Uterus (tissue), 4 donors: ENCODE results near the gene ZNF107. TPM values are rescaled to one million over a fixed set of nuclear protein-coding genes. Genes with fewer than 3 reads are reported as not detected.

Source experiments
- DNase-seq, 2 donors: peaks; one replicate each; pipeline ENCODE4 v3.0.0-alpha.2; 2019 to 2020
- H3K27ac ChIP-seq, 2 donors: fragments of 200-600 bp; sonication (generic); 1 replicate in 1 of 2; 2 replicates in 1 of 2; pipeline ENCODE4 v1.5.1; 2016 to 2018
- H3K27me3 ChIP-seq, 2 donors: fragments of 200-600 bp; sonication (generic); one replicate each; pipeline ENCODE4 v1.5.1; 2018 to 2019; ENCODE audit warnings: control low read depth in 1 of 2
- H3K36me3 ChIP-seq, 2 donors: fragments of 200-600 bp; sonication (generic); one replicate each; pipeline ENCODE4 v1.5.1; 2019; ENCODE audit warnings: control low read depth in 1 of 2
- H3K4me1 ChIP-seq, 2 donors: fragments of 200-600 bp; sonication (generic); one replicate each; pipeline ENCODE4 v1.5.1; 2018 to 2019; ENCODE audit warnings: control low read depth in 1 of 2
- H3K4me3 ChIP-seq, 2 donors: fragments of 200-600 bp; sonication (generic); 1 replicate in 1 of 2; 2 replicates in 1 of 2; pipeline ENCODE4 v1.5.1; 2018 to 2019; ENCODE audit warnings: mild to moderate bottlenecking in 1 of 2
- H3K9me3 ChIP-seq, 2 donors: fragments of 200-600 bp; sonication (generic); one replicate each; pipeline ENCODE4 v1.5.1; 2019; ENCODE audit warnings: control low read depth in 1 of 2
- CTCF ChIP-seq, 4 experiments: fragments of 200-600 bp in 2 of 4; fragments of 450-650 bp in 2 of 4; sonication (generic) in 2 of 4; IDR thresholded peaks; one replicate each; pipeline ENCODE4 v1.5.1; 2016 to 2019; ENCODE audit warnings: antibody characterized with exemption in 4 of 4, mild to moderate bottlenecking in 2 of 4, moderate library complexity in 1 of 4
- POLR2A ChIP-seq, 2 donors: fragments of 450-650 bp; IDR thresholded peaks; one replicate each; pipeline ENCODE4 v1.6.1; 2016; ENCODE audit warnings: antibody characterized with exemption in 2 of 2, mild to moderate bottlenecking in 1 of 2, moderate library complexity in 1 of 2
- intact Hi-C: fragments of 100-400 bp; cut with DNase I; formaldehyde crosslinking; loops from one replicate; pipeline ENCODE4 v1.15.1; 2023; ENCODE audit warnings: low total_unique reads
- total RNA-seq, 4 donors: library from RNA; depleted of rRNA in 3 of 4; stranded (reverse); fragments of >200 nt in 3 of 4; gene quantifications; one replicate each; pipeline versions ENCODE4 v1.1.0 to v1.2.4, GENCODE V29; 2014 to 2023
- donor health status: DM: yes; HTN: yes; CAD: no.

ZNF107 gene
- total RNA-seq: 10 to 100 TPM in 1 of 4 donors, 1 to 10 TPM in 3; 1.8 to 17.1 (median 7.2) TPM

DNA sequence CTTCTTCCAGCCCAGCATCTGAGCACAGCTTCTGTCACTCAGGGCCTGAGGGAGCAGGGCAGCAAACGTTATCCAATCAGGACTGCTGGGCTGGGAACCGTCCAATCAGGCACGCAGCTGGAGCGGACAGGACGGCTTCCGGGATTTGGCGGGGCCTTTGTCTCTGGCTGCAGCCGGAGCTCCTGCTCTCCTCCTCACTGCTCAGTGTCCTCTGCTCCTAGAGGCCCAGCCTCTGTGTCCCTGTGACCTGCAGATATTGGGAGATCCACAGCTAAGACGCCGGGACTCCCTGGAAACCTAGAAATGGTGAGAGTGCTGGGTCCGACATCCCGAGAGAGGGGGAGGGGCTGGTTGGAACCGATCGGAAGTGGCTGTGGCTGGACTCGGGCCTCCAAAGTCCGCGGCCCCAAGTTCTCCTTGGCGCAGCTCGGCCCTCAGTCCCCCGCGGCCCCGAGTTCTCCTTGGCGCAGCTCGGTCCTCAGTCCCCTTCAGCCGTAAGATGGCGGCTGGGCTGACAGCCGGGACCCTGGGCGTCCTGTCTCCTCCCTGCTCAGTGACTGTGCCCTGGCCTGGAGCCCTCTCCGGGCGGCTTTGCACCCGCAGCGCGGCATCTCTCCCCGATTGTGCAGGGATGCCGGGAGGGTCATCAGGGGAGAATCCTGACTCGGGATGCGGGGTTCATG lies at the start of gene ZNF107:
Gene ZNF107, plus strand, starts transcription at position 154 of the 683 bp plus-strand sequence. Its CDS starts 150 bp downstream, at position 304.
- intact Hi-C loops: no loop called here

DNA sequence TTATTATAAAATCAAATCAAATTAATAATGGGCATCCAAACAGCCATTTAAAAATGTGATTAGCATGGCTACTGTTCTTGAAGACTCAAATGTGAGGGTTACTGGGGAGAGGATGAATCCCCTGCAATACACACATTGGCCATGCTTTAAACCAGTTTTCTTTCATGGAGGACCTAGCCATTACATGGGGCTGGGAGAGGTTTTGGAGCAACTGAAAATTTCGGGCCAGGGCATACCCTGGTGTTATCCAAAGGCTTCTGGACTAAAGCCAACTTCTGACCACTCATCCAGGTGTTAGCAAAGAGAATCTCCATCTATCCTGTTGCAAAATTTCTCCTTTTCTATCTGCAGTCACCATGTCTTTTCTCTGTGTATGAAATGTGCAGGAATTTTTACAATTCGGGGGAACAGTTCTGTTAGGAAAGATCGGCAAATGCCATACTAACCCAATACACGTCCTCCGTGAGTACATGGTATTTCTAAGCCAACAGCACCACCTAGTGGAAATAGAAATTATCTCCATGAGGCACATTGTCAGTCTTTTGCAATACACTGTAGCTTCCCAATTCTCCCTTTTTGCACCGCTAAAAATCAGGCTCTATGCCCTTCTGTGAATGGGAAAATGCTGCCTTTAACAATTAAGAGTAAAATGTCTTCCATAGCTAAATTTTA lies 47.0 kb upstream of the ZNF107 start:
- no peak for DNase-seq
- no peaks in the 10 kb centered on the region for H3K27me3 ChIP-seq
- intact Hi-C loops: no loop called here
- no peaks in the 10 kb centered on the region for H3K36me3 ChIP-seq
- H3K4me1 ChIP-seq: no peaks in the 10 kb centered on the region
- no peak overlapping the region for H3K27ac ChIP-seq
- no peak overlapping the region for H3K4me3 ChIP-seq
- peaks cover 0 to 14% of the 10 kb centered on the region in 2 donors for H3K9me3 ChIP-seq
- TF ChIP-seq CTCF (IDR thresholded peaks at IDR 0.05) (peak; percentile 50 to 82 (median 66)), POLR2A (IDR thresholded peaks at IDR 0.05) (no peak)

More for the DNA sequence above, at the start of gene ZNF107:
- Histone ChIP-seq H3K9me3 (no peaks in the 10 kb centered on the region), H3K4me1 (no peaks in the 10 kb centered on the region), H3K36me3 (no peaks in the 10 kb centered on the region), H3K27me3 (no peaks in the 10 kb centered on the region), H3K4me3 (peak within 1 kb of the TSS; percentile 61 to 76), H3K27ac (peak within 1 kb of the TSS; percentile 79 to 82)
- DNase-seq: peak; percentile 93 to 94
- peak; percentile 37 to 38 for TF ChIP-seq POLR2A (IDR thresholded peaks at IDR 0.05)
- TF ChIP-seq CTCF (IDR thresholded peaks at IDR 0.05): no peak

DNA sequence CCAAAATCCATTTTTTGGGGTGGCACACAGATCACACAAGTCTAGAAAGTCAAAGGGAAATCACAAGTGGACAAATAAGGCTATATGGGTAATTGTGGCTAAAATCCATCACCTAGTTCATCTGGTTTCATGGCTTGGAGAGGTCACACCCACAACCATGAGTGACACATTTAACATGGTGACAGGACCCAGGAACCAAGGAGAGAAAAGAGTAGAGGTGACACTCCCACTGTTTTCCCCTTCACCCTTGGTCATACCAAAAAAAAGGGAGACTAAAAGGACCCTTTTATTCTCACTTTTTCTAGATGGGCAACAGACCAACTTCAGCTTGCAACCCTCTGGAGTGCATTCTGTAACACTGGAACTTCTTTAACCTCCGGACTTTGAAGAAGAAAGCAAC lies 46.2 kb upstream of the ZNF107 start:
- H3K27me3 ChIP-seq: no peaks in the 10 kb centered on the region
- no peak overlapping the region for H3K27ac ChIP-seq
- no peak for TF ChIP-seq POLR2A (IDR thresholded peaks at IDR 0.05)
- no peak for TF ChIP-seq CTCF (IDR thresholded peaks at IDR 0.05)
- intact Hi-C loops: no loop called here
- peaks cover 0 to 14% of the 10 kb centered on the region in 2 donors for H3K9me3 ChIP-seq
- no peaks in the 10 kb centered on the region for H3K4me1 ChIP-seq
- no peak for DNase-seq
- H3K4me3 ChIP-seq: no peak overlapping the region
- H3K36me3 ChIP-seq: no peaks in the 10 kb centered on the region

DNA sequence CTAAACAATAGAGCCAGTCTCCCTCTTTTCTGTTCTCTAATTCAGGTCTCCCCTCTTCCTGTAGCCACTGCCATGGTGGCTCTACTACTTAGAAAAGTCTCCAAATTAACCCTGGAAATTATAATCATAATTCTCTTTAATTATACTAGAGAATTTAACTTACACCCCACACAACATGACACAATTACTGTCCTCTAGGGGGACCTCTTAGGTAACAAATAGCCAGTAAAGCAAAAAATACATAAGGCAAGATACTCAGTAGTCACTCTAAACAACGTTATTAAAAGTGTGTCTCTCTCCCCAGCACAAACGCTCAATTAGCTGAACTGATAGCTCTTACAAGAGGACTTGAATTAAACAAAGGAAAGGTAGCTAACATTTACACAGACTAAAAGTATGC lies 44.3 kb upstream of the ZNF107 start:
- no peak for DNase-seq
- intact Hi-C loops: no loop called here
- H3K4me1 ChIP-seq: no peaks in the 10 kb centered on the region

More for the DNA sequence above, 44.3 kb upstream of the ZNF107 start:
- no peak overlapping the region for H3K4me3 ChIP-seq
- no peaks in the 10 kb centered on the region for H3K36me3 ChIP-seq
- no peaks in the 10 kb centered on the region for H3K27me3 ChIP-seq
- peaks cover 0 to 14% of the 10 kb centered on the region in 2 donors for H3K9me3 ChIP-seq
- TF ChIP-seq CTCF (IDR thresholded peaks at IDR 0.05) (no peak), POLR2A (IDR thresholded peaks at IDR 0.05) (no peak)
- H3K27ac ChIP-seq: no peak overlapping the region
